Stimulated activated CD8-positive, alpha-beta memory T cell treated with anti-CD3 and anti-CD28 coated beads, Interleukin-7, amount 100 ng/mL, for 48 hours (primary cell): ENCODE data around the gene ESYT1.

Source experiments
- DNase-seq, 2 donors: peaks; one replicate each; pipeline ENCODE4 v3.0.0-alpha.2; 2020; ENCODE audit warnings: low read depth in 1 of 2; ENCODE audit errors: extremely low read depth in 1 of 2

Gene ESYT1, protein sequence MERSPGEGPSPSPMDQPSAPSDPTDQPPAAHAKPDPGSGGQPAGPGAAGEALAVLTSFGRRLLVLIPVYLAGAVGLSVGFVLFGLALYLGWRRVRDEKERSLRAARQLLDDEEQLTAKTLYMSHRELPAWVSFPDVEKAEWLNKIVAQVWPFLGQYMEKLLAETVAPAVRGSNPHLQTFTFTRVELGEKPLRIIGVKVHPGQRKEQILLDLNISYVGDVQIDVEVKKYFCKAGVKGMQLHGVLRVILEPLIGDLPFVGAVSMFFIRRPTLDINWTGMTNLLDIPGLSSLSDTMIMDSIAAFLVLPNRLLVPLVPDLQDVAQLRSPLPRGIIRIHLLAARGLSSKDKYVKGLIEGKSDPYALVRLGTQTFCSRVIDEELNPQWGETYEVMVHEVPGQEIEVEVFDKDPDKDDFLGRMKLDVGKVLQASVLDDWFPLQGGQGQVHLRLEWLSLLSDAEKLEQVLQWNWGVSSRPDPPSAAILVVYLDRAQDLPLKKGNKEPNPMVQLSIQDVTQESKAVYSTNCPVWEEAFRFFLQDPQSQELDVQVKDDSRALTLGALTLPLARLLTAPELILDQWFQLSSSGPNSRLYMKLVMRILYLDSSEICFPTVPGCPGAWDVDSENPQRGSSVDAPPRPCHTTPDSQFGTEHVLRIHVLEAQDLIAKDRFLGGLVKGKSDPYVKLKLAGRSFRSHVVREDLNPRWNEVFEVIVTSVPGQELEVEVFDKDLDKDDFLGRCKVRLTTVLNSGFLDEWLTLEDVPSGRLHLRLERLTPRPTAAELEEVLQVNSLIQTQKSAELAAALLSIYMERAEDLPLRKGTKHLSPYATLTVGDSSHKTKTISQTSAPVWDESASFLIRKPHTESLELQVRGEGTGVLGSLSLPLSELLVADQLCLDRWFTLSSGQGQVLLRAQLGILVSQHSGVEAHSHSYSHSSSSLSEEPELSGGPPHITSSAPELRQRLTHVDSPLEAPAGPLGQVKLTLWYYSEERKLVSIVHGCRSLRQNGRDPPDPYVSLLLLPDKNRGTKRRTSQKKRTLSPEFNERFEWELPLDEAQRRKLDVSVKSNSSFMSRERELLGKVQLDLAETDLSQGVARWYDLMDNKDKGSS

DNA sequence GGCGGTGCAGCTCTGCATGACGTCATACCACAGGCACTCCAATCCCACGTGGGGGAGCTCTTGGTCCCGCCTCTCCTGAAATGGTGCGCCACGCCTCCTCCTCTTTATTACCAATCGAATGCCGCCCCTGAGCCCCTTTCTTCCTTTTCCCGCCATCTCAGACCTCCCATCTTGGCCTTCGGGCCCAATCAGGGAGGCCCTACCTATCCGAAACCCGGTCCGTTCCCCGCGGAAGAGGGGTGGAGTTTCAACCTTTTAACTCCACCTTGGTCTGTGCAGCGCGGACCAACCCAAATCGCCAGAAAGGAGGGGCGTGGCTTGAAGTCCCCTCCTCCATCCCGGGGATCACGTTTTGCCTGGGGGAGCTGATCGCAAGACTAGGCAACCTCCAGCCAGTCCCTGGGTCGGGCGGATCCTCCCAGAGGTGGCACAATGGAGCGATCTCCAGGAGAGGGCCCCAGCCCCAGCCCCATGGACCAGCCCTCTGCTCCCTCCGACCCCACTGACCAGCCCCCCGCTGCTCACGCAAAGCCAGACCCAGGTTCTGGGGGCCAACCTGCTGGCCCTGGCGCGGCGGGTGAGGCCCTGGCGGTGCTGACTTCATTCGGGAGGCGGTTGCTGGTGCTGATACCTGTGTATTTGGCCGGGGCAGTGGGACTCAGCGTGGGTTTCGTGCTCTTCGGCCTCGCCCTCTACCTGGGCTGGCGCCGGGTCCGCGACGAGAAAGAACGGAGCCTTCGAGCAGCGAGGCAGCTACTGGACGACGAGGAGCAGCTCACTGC, at the start of gene ESYT1:
TSS of gene ESYT1 (plus strand) at position 380 of the 782 bp plus-strand sequence. CDS start at position 433, 53 bp downstream.
- peak; percentile 92 to 98 for DNase-seq

DNA sequence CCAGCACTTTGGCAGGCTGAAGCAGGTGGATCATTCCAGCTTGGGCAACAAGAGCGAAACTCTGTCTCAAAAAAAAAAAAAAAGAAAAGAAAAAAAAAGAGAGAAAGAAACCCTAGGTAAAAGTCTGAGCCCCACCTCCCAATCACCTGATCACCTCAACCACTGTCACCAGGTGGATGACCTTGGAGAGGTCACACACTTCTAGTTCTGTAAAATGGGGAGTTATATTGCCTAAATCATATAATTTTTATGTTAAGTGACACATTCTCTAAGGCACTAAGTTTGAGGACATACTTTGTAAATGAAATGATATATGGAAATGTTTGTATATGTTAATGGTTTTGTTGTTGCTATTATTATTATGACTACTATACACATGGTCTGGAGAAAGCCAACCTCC, 49.6 kb upstream of the ESYT1 start:
- no peak for DNase-seq

DNA sequence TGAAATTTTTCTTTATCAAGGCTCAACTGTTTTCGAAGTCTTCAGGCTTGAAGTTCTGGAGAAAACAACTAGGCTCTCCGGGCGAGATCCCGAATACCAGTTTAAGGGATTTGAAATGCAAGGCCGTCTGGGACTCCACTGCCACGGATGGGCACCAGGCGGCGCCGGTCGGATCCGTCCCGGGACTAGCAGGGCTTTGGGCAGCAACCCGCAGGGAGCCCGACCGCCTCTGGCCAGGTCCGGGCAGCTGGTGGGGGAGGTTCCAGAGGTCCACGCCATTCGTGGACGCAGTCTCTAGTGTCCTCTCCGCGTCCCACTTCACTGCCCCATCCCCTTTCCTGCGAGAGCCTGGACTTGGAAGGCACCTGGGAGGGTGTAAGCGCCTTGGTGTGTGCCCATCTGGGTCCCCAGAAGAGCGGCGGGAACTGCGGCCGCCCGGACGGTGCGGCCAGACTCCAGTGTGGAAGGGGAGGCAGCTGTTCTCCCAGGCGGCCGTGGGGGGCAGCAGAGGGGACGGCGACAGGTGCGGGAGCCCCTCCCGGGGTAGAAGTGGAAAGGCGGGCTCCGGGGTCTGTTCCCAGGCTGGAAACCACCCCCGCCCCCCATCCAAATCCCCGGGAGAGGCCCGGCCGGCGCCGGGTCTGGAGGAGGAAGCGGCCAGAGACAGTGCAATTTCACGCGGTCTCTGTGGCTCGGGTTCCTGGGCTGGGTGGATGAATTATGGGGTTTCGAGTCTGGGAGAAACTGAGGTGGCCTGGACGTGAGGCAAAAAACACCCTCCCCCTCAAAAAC, 48.9 kb upstream of the ESYT1 start:
- DNase-seq, result peak in 1 of 2 donors; percentile 33

DNA sequence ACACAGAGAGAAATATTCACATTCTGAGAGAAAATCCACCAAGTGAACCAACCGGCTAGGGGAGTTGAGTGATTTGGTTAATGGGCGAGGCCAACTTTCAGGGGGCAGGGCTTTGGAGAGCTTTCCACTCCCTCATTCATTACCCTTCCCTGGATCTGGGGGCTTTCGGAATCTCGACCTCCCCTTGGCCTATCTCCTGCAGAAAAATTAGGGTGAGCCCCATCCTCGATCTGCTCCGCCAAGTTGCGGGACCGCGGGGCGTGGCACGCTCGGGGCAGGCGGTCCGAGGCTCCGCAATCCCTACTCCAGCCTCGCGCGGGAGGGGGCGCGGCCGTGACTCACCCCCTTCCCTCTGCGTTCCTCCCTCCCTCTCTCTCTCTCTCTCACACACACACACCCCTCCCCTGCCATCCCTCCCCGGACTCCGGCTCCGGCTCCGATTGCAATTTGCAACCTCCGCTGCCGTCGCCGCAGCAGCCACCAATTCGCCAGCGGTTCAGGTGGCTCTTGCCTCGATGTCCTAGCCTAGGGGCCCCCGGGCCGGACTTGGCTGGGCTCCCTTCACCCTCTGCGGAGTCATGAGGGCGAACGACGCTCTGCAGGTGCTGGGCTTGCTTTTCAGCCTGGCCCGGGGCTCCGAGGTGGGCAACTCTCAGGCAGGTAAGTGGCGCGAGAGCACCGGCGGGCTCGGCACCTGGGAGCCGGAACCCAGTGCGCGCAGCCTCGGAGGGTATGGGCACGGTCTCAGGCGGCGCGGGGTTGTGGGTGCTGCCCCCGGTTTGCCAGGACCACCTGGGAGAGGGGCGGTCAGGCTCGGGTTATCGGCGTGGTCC, 48.1 kb upstream of the ESYT1 start, which contains the start of gene ERBB3:
TSS of gene ERBB3 (plus strand) at position 443 of the 833 bp plus-strand sequence. CDS start at position 579, 136 bp downstream.
- peak in 1 of 2 donors; percentile 45 for DNase-seq

DNA sequence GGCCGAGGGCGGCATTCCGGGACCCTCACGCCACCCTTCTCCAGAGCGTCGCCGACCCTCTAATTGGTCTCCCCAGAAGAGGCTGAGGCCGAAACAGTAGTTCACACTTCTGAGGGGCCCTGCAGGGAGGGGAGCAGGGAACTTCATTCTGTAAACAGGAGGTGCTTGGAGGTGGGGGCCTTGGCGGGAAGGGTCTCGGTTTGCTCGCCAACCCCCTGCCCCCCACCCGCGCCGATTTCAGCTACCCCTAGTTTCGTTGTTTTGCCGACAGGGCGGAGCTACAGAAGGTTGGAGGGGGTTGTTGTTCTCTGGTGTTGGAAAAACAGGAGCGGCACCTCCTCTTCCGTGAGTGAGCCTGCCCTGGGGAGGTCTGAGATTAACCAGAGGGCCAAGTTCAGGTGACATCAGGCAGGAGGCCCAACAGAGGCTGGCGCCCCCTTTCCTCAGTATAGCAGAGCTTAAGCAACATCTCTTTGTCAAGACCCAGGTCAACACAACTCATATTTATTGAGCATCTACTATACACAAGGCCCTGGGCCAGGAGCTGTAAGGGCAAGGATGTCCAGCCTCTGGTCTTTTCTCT, 47.4 kb upstream of the ESYT1 start:
- DNase-seq, result no peak

DNA sequence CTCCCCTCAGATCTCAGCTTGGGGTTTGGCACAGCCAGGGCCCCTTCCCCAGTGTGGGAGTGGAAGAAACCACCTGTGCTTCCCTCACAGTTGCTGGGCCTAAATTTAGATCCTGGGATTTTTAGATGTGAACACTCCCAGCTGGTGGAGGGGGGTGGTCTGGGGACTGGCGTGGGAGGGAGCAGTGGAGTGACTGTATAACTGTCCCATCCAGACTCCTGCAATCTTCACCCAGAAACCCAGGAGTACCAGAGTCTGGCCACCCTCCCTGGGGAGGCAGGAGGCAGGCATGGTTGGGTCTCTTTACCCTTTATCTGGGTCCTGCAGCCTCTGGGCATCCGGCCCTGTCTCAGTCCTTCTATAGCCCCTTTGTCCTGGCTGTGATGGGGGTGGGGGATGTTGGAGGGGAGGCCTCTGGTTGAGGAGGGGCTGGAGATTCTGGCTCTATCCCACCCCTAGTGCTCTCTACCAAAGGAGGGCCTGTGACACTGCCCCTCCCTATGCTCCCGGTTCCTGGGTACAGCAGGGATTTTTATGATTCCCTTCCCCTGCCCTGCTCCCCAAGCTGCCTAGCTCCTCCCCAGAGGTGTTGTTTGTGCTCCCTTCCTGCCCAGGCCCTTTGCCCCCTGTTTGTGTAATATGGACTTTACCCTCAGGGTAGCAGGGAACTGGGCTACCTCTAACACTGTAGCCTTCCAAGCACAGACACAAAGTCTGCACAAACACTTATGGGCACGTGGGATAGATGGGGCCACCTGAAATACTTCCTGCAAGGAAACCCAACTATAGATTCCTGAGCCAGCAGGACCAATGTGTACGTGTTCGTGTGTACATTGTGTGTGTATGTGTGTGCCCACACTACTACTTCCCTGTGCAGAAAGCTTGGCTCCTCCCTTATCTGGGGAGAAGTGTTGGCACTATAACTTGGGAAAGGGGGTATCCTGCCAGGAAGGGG, 46.4 kb upstream of the ESYT1 start:
- no peak for DNase-seq

DNA sequence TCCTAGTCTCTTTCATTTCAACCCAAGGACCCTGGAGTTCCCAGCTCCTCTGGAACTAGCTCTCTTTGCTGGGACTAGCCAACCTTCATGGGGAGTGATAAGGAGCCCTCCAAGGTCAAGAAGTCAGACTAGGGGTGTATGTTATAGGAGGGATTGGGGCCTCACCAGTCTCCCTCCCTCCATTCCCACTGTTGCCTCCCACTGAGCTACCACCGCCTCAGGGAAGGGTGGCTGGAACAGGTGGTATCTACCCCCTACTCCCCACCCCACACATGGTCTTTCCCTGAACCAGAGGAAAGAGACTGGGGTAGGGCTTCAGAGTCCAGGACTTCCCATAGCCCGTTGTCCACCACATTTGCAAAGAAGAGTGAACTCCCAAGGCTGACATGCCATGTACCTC, 45.7 kb upstream of the ESYT1 start:
- no peak for DNase-seq

DNA sequence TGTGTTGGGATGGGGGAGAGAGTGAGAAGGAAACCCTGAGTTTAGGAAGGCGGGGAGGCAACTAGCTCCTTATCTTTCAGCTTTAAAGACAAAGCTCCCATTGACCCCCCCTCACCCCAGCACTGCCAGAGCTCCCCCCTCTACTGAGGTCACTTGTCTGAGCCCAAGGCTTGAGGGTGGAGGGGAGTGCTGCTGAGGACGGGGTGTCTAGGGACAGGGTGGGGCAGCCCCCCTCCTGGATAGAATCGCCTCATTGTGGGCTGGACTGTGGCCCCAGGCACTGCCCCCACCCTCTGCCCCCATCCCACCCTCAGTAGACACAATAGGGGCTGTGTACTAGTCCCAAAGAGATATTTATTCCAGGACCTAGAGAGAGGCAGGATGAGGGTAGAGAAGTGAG, 45.1 kb upstream of the ESYT1 start:
- DNase-seq, result no peak

DNA sequence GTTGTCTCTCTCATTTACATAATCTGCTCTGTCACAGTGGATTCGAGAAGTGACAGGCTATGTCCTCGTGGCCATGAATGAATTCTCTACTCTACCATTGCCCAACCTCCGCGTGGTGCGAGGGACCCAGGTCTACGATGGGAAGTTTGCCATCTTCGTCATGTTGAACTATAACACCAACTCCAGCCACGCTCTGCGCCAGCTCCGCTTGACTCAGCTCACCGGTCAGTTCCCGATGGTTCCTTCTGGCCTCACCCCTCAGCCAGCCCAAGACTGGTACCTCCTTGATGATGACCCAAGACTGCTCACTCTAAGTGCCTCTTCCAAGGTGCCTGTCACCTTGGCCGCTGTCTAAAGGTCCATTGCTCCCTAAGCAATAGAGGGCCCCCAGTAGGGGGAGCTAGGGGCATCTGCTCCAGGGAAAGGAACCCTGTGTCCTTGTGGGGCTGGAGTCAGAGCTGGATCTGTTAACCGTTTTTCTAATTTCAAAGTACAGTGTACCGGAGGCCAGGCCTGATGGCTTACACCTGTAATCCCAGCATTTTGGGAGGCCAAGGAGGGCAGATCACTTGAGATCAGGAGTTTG, 43.0 kb upstream of the ESYT1 start:
- DNase-seq, result no peak

DNA sequence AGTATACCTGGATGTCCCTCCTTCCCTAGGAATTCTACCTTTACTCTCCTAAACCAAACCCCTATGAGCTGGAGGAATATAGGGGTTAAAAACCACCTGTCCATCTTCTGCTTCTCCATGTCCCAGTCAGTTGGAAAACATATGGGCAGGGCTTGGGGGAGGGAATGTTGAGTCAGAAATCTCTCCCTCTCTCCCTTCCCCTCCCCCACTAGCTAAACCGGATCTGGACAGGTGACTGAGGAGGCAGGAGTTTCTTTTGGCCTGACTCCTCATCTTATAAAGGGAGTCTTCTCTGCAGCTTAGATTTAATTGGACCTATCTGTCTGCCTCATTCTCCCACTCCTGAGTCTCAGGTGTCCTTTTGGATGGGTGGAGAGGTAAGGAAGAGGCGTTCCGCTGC, 42.0 kb upstream of the ESYT1 start:
- no peak for DNase-seq

DNA sequence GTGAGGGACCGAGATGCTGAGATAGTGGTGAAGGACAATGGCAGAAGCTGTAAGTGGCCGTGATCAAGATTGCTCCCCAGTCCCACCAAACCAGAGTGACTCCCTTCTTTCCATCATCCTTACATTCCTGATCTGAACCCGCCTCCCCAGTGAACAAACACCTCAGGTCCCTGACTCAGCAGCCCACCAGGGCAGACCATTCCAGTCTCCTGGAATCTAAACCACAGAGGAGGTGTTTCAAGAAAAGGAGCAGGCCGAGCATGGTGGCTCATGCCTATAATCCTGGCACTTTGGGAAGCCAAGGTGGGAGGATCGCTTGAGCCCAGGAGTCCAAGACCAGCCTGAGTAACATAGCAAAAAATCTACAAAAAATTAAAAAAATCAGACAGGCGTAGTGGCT, 41.5 kb upstream of the ESYT1 start:
- DNase-seq, result no peak

DNA sequence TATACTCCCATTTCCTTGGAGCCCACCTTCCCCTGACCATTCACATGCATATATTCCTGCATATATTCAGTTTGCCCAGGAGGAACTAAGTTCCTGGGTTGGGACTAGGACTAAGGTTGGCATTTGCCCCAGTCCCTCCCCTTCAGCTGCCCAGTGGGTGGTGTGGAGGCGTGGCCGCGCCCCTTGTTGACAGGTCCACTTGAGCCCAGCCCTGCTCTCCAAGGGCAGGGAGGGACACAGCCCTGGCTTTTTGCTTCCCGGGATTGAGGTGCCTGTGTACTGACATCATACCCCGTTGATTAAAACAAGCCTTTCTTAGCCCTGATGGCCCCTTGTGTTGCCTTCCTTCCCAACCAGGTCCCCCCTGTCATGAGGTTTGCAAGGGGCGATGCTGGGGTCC, 40.8 kb upstream of the ESYT1 start:
- DNase-seq, result no peak

DNA sequence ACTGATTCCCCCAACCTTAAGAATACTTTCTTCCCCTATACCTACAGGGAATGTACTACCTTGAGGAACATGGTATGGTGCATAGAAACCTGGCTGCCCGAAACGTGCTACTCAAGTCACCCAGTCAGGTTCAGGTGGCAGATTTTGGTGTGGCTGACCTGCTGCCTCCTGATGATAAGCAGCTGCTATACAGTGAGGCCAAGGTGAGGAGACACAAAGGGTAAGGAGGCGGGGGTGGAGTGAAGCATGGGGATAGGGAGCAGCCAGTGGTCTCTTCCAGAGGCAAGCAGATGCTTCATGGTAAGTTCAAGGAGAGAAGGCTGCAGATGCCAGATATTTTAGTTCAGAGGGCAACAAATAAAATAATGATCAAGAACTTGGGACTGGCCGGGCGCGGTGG, 30.3 kb upstream of the ESYT1 start:
- DNase-seq, result no peak

DNA sequence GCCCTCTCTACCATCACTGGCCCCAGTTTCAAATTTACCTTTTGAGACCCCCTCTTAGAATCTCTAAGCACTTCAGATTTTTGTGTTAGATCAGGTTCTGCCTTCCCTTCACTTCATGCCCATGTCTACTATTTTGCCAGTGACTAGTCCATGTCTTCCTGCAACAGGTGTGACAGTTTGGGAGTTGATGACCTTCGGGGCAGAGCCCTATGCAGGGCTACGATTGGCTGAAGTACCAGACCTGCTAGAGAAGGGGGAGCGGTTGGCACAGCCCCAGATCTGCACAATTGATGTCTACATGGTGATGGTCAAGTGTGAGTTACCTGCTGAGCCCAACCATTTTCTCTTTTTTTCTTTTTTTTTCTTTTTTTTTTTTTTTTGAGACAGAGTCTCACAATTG, 29.5 kb upstream of the ESYT1 start:
- no peak for DNase-seq

DNA sequence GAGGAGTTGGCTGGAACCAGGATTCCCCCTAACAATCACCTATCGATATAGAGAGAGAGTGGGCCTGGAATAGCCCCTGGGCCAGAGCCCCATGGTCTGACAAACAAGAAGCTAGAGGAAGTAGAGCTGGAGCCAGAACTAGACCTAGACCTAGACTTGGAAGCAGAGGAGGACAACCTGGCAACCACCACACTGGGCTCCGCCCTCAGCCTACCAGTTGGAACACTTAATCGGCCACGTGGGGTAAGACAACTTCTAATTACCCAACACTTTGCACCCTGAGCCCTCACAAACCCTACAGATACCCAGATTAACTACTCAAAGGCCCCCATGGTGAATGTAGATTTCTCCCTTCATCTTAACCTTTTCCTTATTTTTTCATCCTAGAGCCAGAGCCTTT, 28.3 kb upstream of the ESYT1 start:
- no peak for DNase-seq

DNA sequence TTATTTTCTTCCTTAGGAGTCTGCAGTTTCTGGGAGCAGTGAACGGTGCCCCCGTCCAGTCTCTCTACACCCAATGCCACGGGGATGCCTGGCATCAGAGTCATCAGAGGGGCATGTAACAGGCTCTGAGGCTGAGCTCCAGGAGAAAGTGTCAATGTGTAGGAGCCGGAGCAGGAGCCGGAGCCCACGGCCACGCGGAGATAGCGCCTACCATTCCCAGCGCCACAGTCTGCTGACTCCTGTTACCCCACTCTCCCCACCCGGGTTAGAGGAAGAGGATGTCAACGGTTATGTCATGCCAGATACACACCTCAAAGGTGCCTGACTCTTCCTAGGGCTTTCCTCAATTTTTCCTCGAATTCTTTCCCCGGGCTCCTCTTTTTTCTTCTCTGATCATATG, 27.0 kb upstream of the ESYT1 start:
- DNase-seq, result no peak

DNA sequence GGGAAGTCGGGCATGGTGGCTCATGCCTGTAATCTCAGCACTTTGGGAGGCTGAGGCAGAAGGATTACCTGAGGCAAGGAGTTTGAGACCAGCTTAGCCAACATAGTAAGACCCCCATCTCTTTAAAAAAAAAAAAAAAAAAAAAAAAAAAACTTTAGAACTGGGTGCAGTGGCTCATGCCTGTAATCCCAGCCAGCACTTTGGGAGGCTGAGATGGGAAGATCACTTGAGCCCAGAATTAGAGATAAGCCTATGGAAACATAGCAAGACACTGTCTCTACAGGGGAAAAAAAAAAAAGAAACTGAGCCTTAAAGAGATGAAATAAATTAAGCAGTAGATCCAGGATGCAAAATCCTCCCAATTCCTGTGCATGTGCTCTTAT, 25.4 kb upstream of the ESYT1 start:
- no peak for DNase-seq
